GM08714 (cell line): ENCODE measurements around the gene VMP1.
"Not testable (repeated sequence)": the region's sequence is repeated elsewhere in the genome, so short reads cannot be mapped to it uniquely, and the experiment has no call there.

Source experiments
- H3K4me3 ChIP-seq: fragments of 200-500 bp; sonication (Bioruptor generic); 2 replicates; pipeline ENCODE4 v1.5.1; 2014; ENCODE audit warnings: mild to moderate bottlenecking, low read length, inconsistent platforms
- ZNF274 ChIP-seq: IDR thresholded peaks from 2 replicates; pipeline ENCODE4 v1.6.1; 2012; ENCODE audit warnings: mild to moderate bottlenecking, low read depth, low read length

Gene VMP1

GRCh38 chr17:59754552-59754951, 47.1 kb downstream of the VMP1 start:
- no peak for TF ChIP-seq ZNF274
- H3K4me3 ChIP-seq: no peak overlapping the region

GRCh38 chr17:59755069-59755468, 47.6 kb downstream of the VMP1 start:
- H3K4me3 ChIP-seq: not testable (repeated sequence)

- TF ChIP-seq ZNF274: no peak
- no peak overlapping the region for H3K4me3 ChIP-seq
Measured at GRCh38 chr17:59756236-59756818, 48.9 kb downstream of the VMP1 start.

GRCh38 chr17:59757043-59757442, 49.6 kb downstream of the VMP1 start:
- no peak overlapping the region for H3K4me3 ChIP-seq
- TF ChIP-seq ZNF274: no peak

GRCh38 chr17:59757470-59757869, 50.0 kb downstream of the VMP1 start:
- no peak overlapping the region for H3K4me3 ChIP-seq
- TF ChIP-seq ZNF274: no peak

GRCh38 chr17:59757881-59758385, 50.5 kb downstream of the VMP1 start:
- TF ChIP-seq ZNF274: no peak
- H3K4me3 ChIP-seq: no peak overlapping the region

GRCh38 chr17:59758998-59759651, 51.7 kb downstream of the VMP1 start:
- not testable (repeated sequence) for H3K4me3 ChIP-seq

- TF ChIP-seq ZNF274: no peak
- H3K4me3 ChIP-seq: no peak overlapping the region
Measured at GRCh38 chr17:59760160-59760559, 52.7 kb downstream of the VMP1 start.

- TF ChIP-seq ZNF274: no peak
- no peak overlapping the region for H3K4me3 ChIP-seq
Measured at GRCh38 chr17:59761385-59762048, 54.1 kb downstream of the VMP1 start.

GRCh38 chr17:59762049-59762823, 54.8 kb downstream of the VMP1 start:
- no peak overlapping the region for H3K4me3 ChIP-seq
- TF ChIP-seq ZNF274: no peak

- TF ChIP-seq ZNF274: no peak
Measured at GRCh38 chr17:59762824-59763374, 55.4 kb downstream of the VMP1 start.

GRCh38 chr17:59763861-59764260, 56.4 kb downstream of the VMP1 start:
- no peak overlapping the region for H3K4me3 ChIP-seq
- no peak for TF ChIP-seq ZNF274

More at GRCh38 chr17:59762824-59763374, 55.4 kb downstream of the VMP1 start:
- H3K4me3 ChIP-seq: no peak overlapping the region

- no peak overlapping the region for H3K4me3 ChIP-seq
- no peak for TF ChIP-seq ZNF274
Measured at GRCh38 chr17:59764292-59764741, 56.9 kb downstream of the VMP1 start.

- TF ChIP-seq ZNF274: no peak
- H3K4me3 ChIP-seq: no peak overlapping the region
Measured at GRCh38 chr17:59765038-59765437, 57.6 kb downstream of the VMP1 start.
